K562 (cell line): Measurements from ENCODE around the gene SUPT3H. TPM values are rescaled to one million over a fixed set of nuclear protein-coding genes. Genes with fewer than 3 reads are reported as not detected.

ENCODE experiments used
- ATAC-seq: fragments of 200-7000 bp; cut with Tn5 transposase; 3 replicates; pipeline ENCODE4 v1.9.1; 2020; ENCODE audit warnings: moderate library complexity
- BruUV-seq: library from RNA; stranded (reverse); fragments of 400-500 nt; replicated peaks from 2 replicates; lab custom pipeline; 2021; lab: Mats Ljungman, UMichigan
- CTCF ChIA-PET: fragments of 300-600 bp; formaldehyde crosslinking; extraction: SDS; loops from one replicate; lab custom pipeline; 2021; ENCODE audit warnings: low intra/inter-chr PET ratio; lab: Yijun Ruan, JAX
- POLR2A ChIA-PET: fragments of 300-600, 350-650 bp; sonication (Branson Sonifier 250); formaldehyde crosslinking; extraction: SDS; loops from one replicate; lab custom pipeline; 2021; ENCODE audit warnings: antibody characterized with exemption, inconsistent platforms; lab: Yijun Ruan, JAX
- DNase-seq, 4 experiments: peaks; one replicate each; pipeline versions ENCODE4 v3.0.0 to v3.0.0-alpha.2; 2011 to 2018; ENCODE audit warnings: low spot score in 3 of 4, mixed read lengths in 3 of 4; ENCODE audit errors: extremely low read depth in 1 of 4
- FAIRE-seq: peaks from 2 replicates; lab custom pipeline; 2011; peaks lifted over from hg19 to GRCh38; lab: Jason Lieb, UNC
- H2AFZ ChIP-seq: 2 replicates; pipeline ENCODE4 v1.6.0; 2011; ENCODE audit warnings: low read depth, low read length, control low read depth, inconsistent platforms
- H3K27ac ChIP-seq: fragments of 200-600 bp; 3 replicates; pipeline ENCODE4 v1.8.0; 2011; ENCODE audit warnings: low read depth, mild to moderate bottlenecking, control low read depth, inconsistent platforms, low read length, moderate library complexity, mixed read lengths; ENCODE audit errors: extremely low read depth
- H3K27me3 ChIP-seq, 2 experiments: fragments of 300-600 bp in 1 of 2; 2 replicates in 1 of 2; 3 replicates in 1 of 2; pipeline versions ENCODE4 v1.6.0 to v1.8.0; 2011; ENCODE audit warnings: inconsistent platforms in 2 of 2, low read length in 2 of 2, mild to moderate bottlenecking in 1 of 2, mixed read lengths in 1 of 2, moderate library complexity in 1 of 2; ENCODE audit not compliant: control insufficient read depth in 2 of 2, insufficient read depth in 2 of 2
- H3K36me3 ChIP-seq: fragments of 300-600 bp; 3 replicates; pipeline ENCODE4 v1.8.0; 2011; ENCODE audit warnings: mild to moderate bottlenecking, low read length, inconsistent platforms; ENCODE audit not compliant: control insufficient read depth, insufficient read depth
- H3K4me1 ChIP-seq, 2 experiments: fragments of 200-600 bp in 1 of 2; replicated peaks in 1 of 2; 2 replicates in 1 of 2; 3 replicates in 1 of 2; pipeline versions ENCODE4 v1.5.1 to v1.8.0; 2011; ENCODE audit warnings: inconsistent platforms in 2 of 2, low read length in 2 of 2, mild to moderate bottlenecking in 1 of 2, mixed read lengths in 1 of 2, moderate library complexity in 1 of 2; ENCODE audit not compliant: control insufficient read depth in 2 of 2, insufficient read depth in 2 of 2
- H3K4me2 ChIP-seq: 2 replicates; pipeline ENCODE4 v1.6.1; 2011; ENCODE audit warnings: low read length, control low read depth, inconsistent platforms, mixed read lengths; ENCODE audit not compliant: insufficient read depth
- H3K4me3 ChIP-seq: fragments of 200-600 bp; sonication (generic), shearing (Covaris generic); 2 replicates; pipeline ENCODE4 v1.5.1; 2016; ENCODE audit warnings: control low read depth, inconsistent platforms
- H3K79me2 ChIP-seq: fragments of 200-600 bp; 3 replicates; pipeline ENCODE4 v1.8.0; 2011; ENCODE audit warnings: low read length, inconsistent platforms; ENCODE audit not compliant: control insufficient read depth, insufficient read depth
- H3K9ac ChIP-seq, 2 experiments: 2 replicates each; pipeline versions ENCODE4 v1.6.0 to v1.6.1; 2011; ENCODE audit warnings: low read depth in 2 of 2, low read length in 2 of 2, control low read depth in 1 of 2, inconsistent platforms in 1 of 2, mild to moderate bottlenecking in 1 of 2, mixed read lengths in 1 of 2; ENCODE audit not compliant: insufficient read depth in 1 of 2
- H3K9me1 ChIP-seq: one replicate; pipeline ENCODE4 v1.6.0; 2011; ENCODE audit warnings: inconsistent platforms, mild to moderate bottlenecking, low read length, moderate library complexity; ENCODE audit not compliant: control insufficient read depth, insufficient read depth
- H3K9me3 ChIP-seq: replicated peaks from 2 replicates; pipeline ENCODE4 v1.5.1; 2011; ENCODE audit warnings: low read depth, low read length, inconsistent platforms; ENCODE audit not compliant: control insufficient read depth, insufficient read depth
- H4K20me1 ChIP-seq: replicated peaks from 2 replicates; pipeline ENCODE4 v1.6.1; 2011; ENCODE audit warnings: low read length, inconsistent platforms, mixed read lengths; ENCODE audit not compliant: control insufficient read depth, insufficient read depth
- ARID1B ChIP-seq: fragments of 450-650 bp; IDR thresholded peaks from 2 replicates; pipeline ENCODE4 v1.6.1; 2016; ENCODE audit warnings: antibody characterized with exemption, mild to moderate bottlenecking, inconsistent platforms
- ATF7 ChIP-seq: fragments of 450-650 bp; IDR thresholded peaks from 2 replicates; pipeline ENCODE4 v1.7.1; 2014; ENCODE audit warnings: mild to moderate bottlenecking, moderate library complexity
- BACH1 ChIP-seq: fragments of 200-800 bp; sonication (Bioruptor generic); IDR thresholded peaks from 2 replicates; pipeline ENCODE4 v1.6.1; 2016; ENCODE audit warnings: missing genetic modification characterization, missing compliant biosample characterization
- CBX8 ChIP-seq: fragments of 200-600 bp; sonication (generic); IDR thresholded peaks from 2 replicates; pipeline ENCODE4 v1.6.1; 2012; ENCODE audit warnings: borderline replicate concordance, mixed run types, low read depth, mild to moderate bottlenecking, moderate library complexity, mixed read lengths, low read length, control low read depth, inconsistent platforms; ENCODE audit not compliant: poor library complexity, severe bottlenecking; ENCODE audit errors: extremely low read depth
- CEBPB ChIP-seq: fragments of 450-650 bp; IDR thresholded peaks from 2 replicates; pipeline ENCODE4 v1.6.1; 2016; ENCODE audit warnings: missing genetic modification characterization, missing compliant biosample characterization
- CHD1 ChIP-seq: fragments of 200-600 bp; sonication (generic); IDR thresholded peaks from one replicate; pipeline ENCODE4 v1.6.1; 2012; ENCODE audit warnings: mild to moderate bottlenecking, moderate library complexity, low read length, inconsistent platforms
- GABPB1 ChIP-seq: sonication (generic); formaldehyde crosslinking; IDR thresholded peaks from 2 replicates; pipeline ENCODE4 v1.8.0; 2022; ENCODE audit warnings: mild to moderate bottlenecking, missing genetic modification reagents
- HNRNPL ChIP-seq: fragments of 200-400 bp; formaldehyde crosslinking; IDR thresholded peaks from 2 replicates; pipeline ENCODE4 v1.6.1; 2017; ENCODE audit warnings: low read depth, mild to moderate bottlenecking, low read length
- JUN ChIP-seq, 2 experiments: sonication (generic) in 1 of 2; formaldehyde crosslinking in 1 of 2; IDR thresholded peaks; 2 replicates each; pipeline versions ENCODE4 v1.6.1 to v1.8.0; 2012 to 2022; ENCODE audit warnings: borderline replicate concordance in 2 of 2, mild to moderate bottlenecking in 2 of 2, improper control_type of control experiment in 1 of 2, low read depth in 1 of 2, low read length in 1 of 2, missing genetic modification reagents in 1 of 2
- KLF1 ChIP-seq: fragments of 450-650 bp; IDR thresholded peaks from 2 replicates; pipeline ENCODE4 v1.6.1; 2016; ENCODE audit warnings: missing genetic modification characterization, missing compliant biosample characterization
- MTA2 ChIP-seq: fragments of 450-650 bp; IDR thresholded peaks from 2 replicates; pipeline ENCODE4 v1.6.1; 2016; ENCODE audit warnings: low read depth
- NFIC ChIP-seq: fragments of 450-650 bp; IDR thresholded peaks from 2 replicates; pipeline ENCODE4 v1.6.1; 2017; ENCODE audit warnings: mild to moderate bottlenecking, inconsistent platforms
- PHF21A ChIP-seq: fragments of 450-650 bp; IDR thresholded peaks from 2 replicates; pipeline ENCODE4 v1.6.1; 2017; ENCODE audit warnings: low read depth, borderline replicate concordance
- POLR2B ChIP-seq: fragments of 450-650 bp; IDR thresholded peaks from 2 replicates; pipeline ENCODE4 v1.6.1; 2018; ENCODE audit warnings: low read depth; ENCODE audit not compliant: partially characterized antibody
- ZBED1 ChIP-seq: IDR thresholded peaks from 2 replicates; pipeline ENCODE4 v1.6.1; 2014
- ZBTB8A ChIP-seq: fragments of 450-650 bp; IDR thresholded peaks from 2 replicates; pipeline ENCODE4 v1.6.1; 2018; ENCODE audit warnings: mild to moderate bottlenecking, moderate library complexity; ENCODE audit not compliant: partially characterized antibody
- ZNF197 ChIP-seq: fragments of 200-800 bp; sonication (Bioruptor generic); IDR thresholded peaks from 2 replicates; pipeline ENCODE4 v1.6.1; 2016; ENCODE audit warnings: low read depth, missing genetic modification characterization, missing compliant biosample characterization
- WGBS: fragments of 100-300 bp; shearing (Covaris generic); methylation state at CpG from one replicate; pipeline ENCODE4 v1.1.6; 2016; ENCODE audit warnings: low coverage, mixed read lengths; ENCODE audit not compliant: insufficient coverage; ENCODE audit errors: missing lambda C conversion rate; 5-methylcytosine and 5-hydroxymethylcytosine counted together
- in situ Hi-C: fragments of 300-500 bp; cut with MboI; formaldehyde crosslinking; loops from 4 replicates; pipeline ENCODE4 v1.15.0; 2018; ENCODE audit warnings: inconsistent platforms, mixed read lengths
- intact Hi-C: fragments of 100-400 bp; cut with micrococcal nuclease; formaldehyde crosslinking; loops from 2 replicates; pipeline ENCODE4 v1.14.2; 2022
- polyA plus RNA-seq, 8 experiments: library from polyadenylated mRNA; depleted of rRNA in 4 of 8; stranded (reverse) in 5 of 8; unstranded in 3 of 8; fragments of >200 nt; fragmentation: Nextera tagmentation in 2 of 8; fragmentation: Illumina TruSeq in 1 of 8; extraction: Ambion mirVana in 2 of 8; extraction: Trizol in 1 of 8; gene quantifications; 2 replicates each; pipeline versions ENCODE4 v1.2.1 to v1.2.3, GENCODE V29; 2011 to 2014; ENCODE audit warnings: inconsistent platforms in 1 of 8, missing spikeins in 1 of 8
- total RNA-seq, 7 experiments: library from RNA; depleted of rRNA in 6 of 7; stranded (reverse); fragments of >200 nt in 6 of 7; fragmentation: Illumina TruSeq in 2 of 7; extraction: Trizol in 2 of 7; gene quantifications; 2 replicates each; pipeline versions ENCODE4 v1.2.1 to v1.2.3, GENCODE V29; 2011 to 2021; ENCODE audit warnings: low replicate concordance in 1 of 7
- TF ChIP-seq, protein P1 (sequence below): fragments of 450-650 bp; formaldehyde crosslinking; IDR thresholded peaks from 2 replicates; pipeline ENCODE4 v1.4.0; 2020; ENCODE audit warnings: mild to moderate bottlenecking, moderate library complexity
- TF ChIP-seq, protein P2 (sequence below), 2 experiments: fragments of 450-650 bp in 1 of 2; IDR thresholded peaks; 2 replicates each; pipeline ENCODE4 v1.6.1; 2011 to 2017; ENCODE audit warnings: low read depth in 2 of 2, antibody characterized with exemption in 1 of 2, borderline replicate concordance in 1 of 2, low read length in 1 of 2, mild to moderate bottlenecking in 1 of 2, mixed read lengths in 1 of 2; ENCODE audit not compliant: control insufficient read depth in 1 of 2

Gene SUPT3H
- total and polyA plus RNA-seq, 9 of the 15 experiments (the other 6 are each of a cell fraction or from before 2014, with no cell fraction given): 7.2 to 16.3 (median 11.9) TPM

DNA sequence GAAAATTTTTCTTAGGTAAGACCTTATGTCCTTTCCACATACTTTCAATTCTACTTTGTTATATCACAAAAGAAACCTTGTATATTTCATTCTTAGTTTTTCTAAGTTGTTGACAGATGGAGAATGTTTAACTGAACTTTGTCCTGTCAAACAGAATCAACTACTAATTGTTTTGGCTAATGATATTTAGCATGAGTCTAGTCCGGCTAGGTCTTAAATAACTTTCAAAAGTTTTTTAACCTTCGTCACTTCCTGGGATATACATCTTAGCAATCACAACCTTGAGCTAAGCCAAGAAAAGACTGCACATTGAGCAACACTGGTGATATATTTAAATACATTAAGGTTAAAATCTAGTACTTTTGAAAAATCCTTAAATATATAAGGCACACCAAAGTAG is 112.5 kb downstream of the SUPT3H start (continued):
- TF ChIP-seq ZNF197: no peak
- no peak for TF ChIP-seq CEBPB (tag)

DNA sequence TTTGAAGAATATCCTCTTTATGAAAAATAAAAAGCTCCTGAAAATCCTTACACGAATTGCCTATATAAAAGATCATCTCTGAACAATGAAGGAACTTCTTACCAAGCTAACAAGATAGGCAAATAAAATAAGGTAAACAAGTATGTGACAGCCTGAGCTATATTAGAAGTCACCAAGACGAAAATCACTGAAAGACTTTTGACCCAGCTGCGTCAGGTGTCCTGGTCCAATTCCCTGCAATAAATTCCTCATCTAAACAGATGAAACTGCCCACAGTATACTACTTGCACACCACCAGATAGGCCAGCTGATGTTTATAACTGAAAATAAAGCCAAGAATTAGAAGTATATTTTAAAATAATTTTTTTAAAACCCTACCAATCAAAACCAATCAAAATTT is 117.0 kb downstream of the SUPT3H start:
- DNase-seq: no peak
- CTCF ChIA-PET: no interaction called here
- no peaks in the 10 kb centered on the region for H3K27me3 ChIP-seq
- no peak overlapping the region for H3K27ac ChIP-seq
- in situ Hi-C loops: no loop called here
- no peak for ATAC-seq
- no peak overlapping the region for H3K9ac ChIP-seq
- no peaks in the 10 kb centered on the region for H3K79me2 ChIP-seq
- FAIRE-seq: no peak
- no peaks in the 10 kb centered on the region; the same call in 1 of the 2 replicates for H3K9me3 ChIP-seq
- H3K36me3 ChIP-seq: no peaks in the 10 kb centered on the region
- 49% methylated on average over 3 of the region's 3 CpGs for WGBS
- no TSS peak for BruUV-seq
- H2AFZ ChIP-seq: no peak overlapping the region
- no peaks in the 10 kb centered on the region for H3K9me1 ChIP-seq
- POLR2A ChIA-PET: no interaction called here
- no peak overlapping the region for H3K4me2 ChIP-seq
- H3K4me3 ChIP-seq: no peak overlapping the region
- no peaks in the 10 kb centered on the region for H4K20me1 ChIP-seq
- intact Hi-C loops: no loop called here
- H3K4me1 ChIP-seq: no peaks in the 10 kb centered on the region
- TF ChIP-seq CHD1: no peak
- TF ChIP-seq, protein P1, sequence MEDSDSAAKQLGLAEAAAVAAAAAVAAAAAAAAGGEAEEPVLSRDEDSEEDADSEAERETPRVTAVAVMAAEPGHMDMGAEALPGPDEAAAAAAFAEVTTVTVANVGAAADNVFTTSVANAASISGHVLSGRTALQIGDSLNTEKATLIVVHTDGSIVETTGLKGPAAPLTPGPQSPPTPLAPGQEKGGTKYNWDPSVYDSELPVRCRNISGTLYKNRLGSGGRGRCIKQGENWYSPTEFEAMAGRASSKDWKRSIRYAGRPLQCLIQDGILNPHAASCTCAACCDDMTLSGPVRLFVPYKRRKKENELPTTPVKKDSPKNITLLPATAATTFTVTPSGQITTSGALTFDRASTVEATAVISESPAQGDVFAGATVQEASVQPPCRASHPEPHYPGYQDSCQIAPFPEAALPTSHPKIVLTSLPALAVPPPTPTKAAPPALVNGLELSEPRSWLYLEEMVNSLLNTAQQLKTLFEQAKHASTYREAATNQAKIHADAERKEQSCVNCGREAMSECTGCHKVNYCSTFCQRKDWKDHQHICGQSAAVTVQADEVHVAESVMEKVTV: no peak
- TF ChIP-seq HNRNPL: no peak
- no peak for TF ChIP-seq PHF21A
- TF ChIP-seq, protein P2, sequence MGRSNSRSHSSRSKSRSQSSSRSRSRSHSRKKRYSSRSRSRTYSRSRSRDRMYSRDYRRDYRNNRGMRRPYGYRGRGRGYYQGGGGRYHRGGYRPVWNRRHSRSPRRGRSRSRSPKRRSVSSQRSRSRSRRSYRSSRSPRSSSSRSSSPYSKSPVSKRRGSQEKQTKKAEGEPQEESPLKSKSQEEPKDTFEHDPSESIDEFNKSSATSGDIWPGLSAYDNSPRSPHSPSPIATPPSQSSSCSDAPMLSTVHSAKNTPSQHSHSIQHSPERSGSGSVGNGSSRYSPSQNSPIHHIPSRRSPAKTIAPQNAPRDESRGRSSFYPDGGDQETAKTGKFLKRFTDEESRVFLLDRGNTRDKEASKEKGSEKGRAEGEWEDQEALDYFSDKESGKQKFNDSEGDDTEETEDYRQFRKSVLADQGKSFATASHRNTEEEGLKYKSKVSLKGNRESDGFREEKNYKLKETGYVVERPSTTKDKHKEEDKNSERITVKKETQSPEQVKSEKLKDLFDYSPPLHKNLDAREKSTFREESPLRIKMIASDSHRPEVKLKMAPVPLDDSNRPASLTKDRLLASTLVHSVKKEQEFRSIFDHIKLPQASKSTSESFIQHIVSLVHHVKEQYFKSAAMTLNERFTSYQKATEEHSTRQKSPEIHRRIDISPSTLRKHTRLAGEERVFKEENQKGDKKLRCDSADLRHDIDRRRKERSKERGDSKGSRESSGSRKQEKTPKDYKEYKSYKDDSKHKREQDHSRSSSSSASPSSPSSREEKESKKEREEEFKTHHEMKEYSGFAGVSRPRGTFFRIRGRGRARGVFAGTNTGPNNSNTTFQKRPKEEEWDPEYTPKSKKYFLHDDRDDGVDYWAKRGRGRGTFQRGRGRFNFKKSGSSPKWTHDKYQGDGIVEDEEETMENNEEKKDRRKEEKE (IDR thresholded peaks at IDR 0.05; ENCODE audit: borderline replicate concordance in 1 of 2, control insufficient read depth in 1 of 2, low read depth in 2 of 2, low read length in 1 of 2): no peak
- TF ChIP-seq POLR2B: no peak
- TF ChIP-seq KLF1 (tag): no peak
- TF ChIP-seq GABPB1: no peak
- TF ChIP-seq ATF7: no peak
- TF ChIP-seq NFIC: no peak
- no peak for TF ChIP-seq CBX8
- no peak for TF ChIP-seq ZBED1
- no peak for TF ChIP-seq BACH1
- no peak for TF ChIP-seq ARID1B
- TF ChIP-seq ZBTB8A: no peak
- no peak for TF ChIP-seq JUN (IDR thresholded peaks at IDR 0.05; ENCODE audit: borderline replicate concordance, low read depth, low read length)
- no peak for TF ChIP-seq JUN (CRISPR knock-in tag; IDR thresholded peaks at IDR 0.05; ENCODE audit: borderline replicate concordance)
- no peak for TF ChIP-seq MTA2
